Endothelial cell of umbilical vein (primary cell): Measurements from ENCODE around the gene TSPAN9.

Experiments used
- EZH2 ChIP-seq: IDR thresholded peaks from 2 replicates; pipeline ENCODE4 v1.6.1; 2012; ENCODE audit warnings: borderline replicate concordance, low read depth, mild to moderate bottlenecking, moderate library complexity, low read length, inconsistent platforms; ENCODE audit not compliant: severe bottlenecking
- POLR2A ChIP-seq: IDR thresholded peaks from 2 replicates; pipeline ENCODE4 v1.6.1; 2012; ENCODE audit warnings: low read depth, mild to moderate bottlenecking, control low read depth, low read length
- TF ChIP-seq, protein P1 (sequence below), 2 donors: IDR thresholded peaks; 1 replicate in 1 of 2; 2 replicates in 1 of 2; pipeline ENCODE4 v1.5.1; 2011; ENCODE audit warnings: low read length in 2 of 2, mild to moderate bottlenecking in 2 of 2, moderate library complexity in 2 of 2, control low read depth in 1 of 2, inconsistent platforms in 1 of 2, low read depth in 1 of 2; ENCODE audit not compliant: insufficient read depth in 1 of 2; ENCODE audit errors: extremely low read depth in 1 of 2

- TF ChIP-seq POLR2A = no peak
- no peak for TF ChIP-seq EZH2
- TF ChIP-seq, protein P1, sequence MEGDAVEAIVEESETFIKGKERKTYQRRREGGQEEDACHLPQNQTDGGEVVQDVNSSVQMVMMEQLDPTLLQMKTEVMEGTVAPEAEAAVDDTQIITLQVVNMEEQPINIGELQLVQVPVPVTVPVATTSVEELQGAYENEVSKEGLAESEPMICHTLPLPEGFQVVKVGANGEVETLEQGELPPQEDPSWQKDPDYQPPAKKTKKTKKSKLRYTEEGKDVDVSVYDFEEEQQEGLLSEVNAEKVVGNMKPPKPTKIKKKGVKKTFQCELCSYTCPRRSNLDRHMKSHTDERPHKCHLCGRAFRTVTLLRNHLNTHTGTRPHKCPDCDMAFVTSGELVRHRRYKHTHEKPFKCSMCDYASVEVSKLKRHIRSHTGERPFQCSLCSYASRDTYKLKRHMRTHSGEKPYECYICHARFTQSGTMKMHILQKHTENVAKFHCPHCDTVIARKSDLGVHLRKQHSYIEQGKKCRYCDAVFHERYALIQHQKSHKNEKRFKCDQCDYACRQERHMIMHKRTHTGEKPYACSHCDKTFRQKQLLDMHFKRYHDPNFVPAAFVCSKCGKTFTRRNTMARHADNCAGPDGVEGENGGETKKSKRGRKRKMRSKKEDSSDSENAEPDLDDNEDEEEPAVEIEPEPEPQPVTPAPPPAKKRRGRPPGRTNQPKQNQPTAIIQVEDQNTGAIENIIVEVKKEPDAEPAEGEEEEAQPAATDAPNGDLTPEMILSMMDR (IDR thresholded peaks at IDR 0.05; ENCODE audit: extremely low read depth in 1 of 2, insufficient read depth in 1 of 2, low read depth in 1 of 2, low read length in 2 of 2) = no peak
Measured at GRCh38 chr12:3230758-3231375, 153.7 kb downstream of the TSPAN9 start.
